Ovary (tissue), 9 donors: ENCODE results near the gene STMP1. TPM values are rescaled to one million over a fixed set of nuclear protein-coding genes. Genes with fewer than 3 reads are reported as not detected.
"Not testable (repeated sequence)": the region's sequence is repeated elsewhere in the genome, so short reads cannot be mapped to it uniquely, and the experiment has no call there.

Experiments
- DNase-seq, 5 donors: peaks; one replicate each; pipeline ENCODE4 v3.0.0-alpha.2; 2019 to 2020
- H3K27ac ChIP-seq, 2 donors: fragments of 200-600 bp; one replicate each; pipeline versions ENCODE4 v1.5.1 to v1.8.0; 2019 to 2022
- H3K27me3 ChIP-seq: fragments of 200-600 bp; one replicate; pipeline ENCODE4 v1.8.0; 2022
- H3K36me3 ChIP-seq: fragments of 200-600 bp; sonication (generic); one replicate; pipeline ENCODE4 v1.5.1; 2019
- H3K4me1 ChIP-seq: one replicate; pipeline ENCODE4 v1.8.1; 2013; ENCODE audit warnings: mild to moderate bottlenecking, moderate library complexity; ENCODE audit not compliant: insufficient read depth
- H3K4me3 ChIP-seq: fragments of 200-600 bp; sonication (generic); one replicate; pipeline ENCODE4 v1.5.1; 2017
- H3K9me3 ChIP-seq, 2 donors: fragments of 200-600 bp in 1 of 2; sonication (generic) in 1 of 2; one replicate each; pipeline versions ENCODE4 v1.5.1 to v1.8.1; 2013 to 2019; ENCODE audit warnings: mild to moderate bottlenecking in 1 of 2, moderate library complexity in 1 of 2
- CTCF ChIP-seq, 3 donors: fragments of 450-650 bp in 2 of 3; fragments of 200-600 bp in 1 of 3; IDR thresholded peaks; one replicate each; pipeline versions ENCODE4 v1.5.1 to v1.8.0; 2016 to 2022; ENCODE audit warnings: antibody characterized with exemption in 3 of 3, mild to moderate bottlenecking in 1 of 3
- EP300 ChIP-seq: sonication (generic); formaldehyde crosslinking; IDR thresholded peaks from one replicate; pipeline ENCODE4 v1.6.1; 2017; ENCODE audit warnings: antibody characterized with exemption
- POLR2A ChIP-seq: fragments of 450-650 bp; IDR thresholded peaks from one replicate; pipeline ENCODE4 v1.6.1; 2017; ENCODE audit warnings: antibody characterized with exemption, mild to moderate bottlenecking, moderate library complexity
- WGBS, 3 donors: extraction: QIAGEN DNeasy Blood & Tissue Kit in 1 of 3; methylation state at CpG; one replicate each; pipeline versions ENCODE4 v1.1.5 to v1.1.7; 2013 to 2017; 5-methylcytosine and 5-hydroxymethylcytosine counted together
- intact Hi-C, 4 donors: fragments of 100-400 bp; cut with DNase I; formaldehyde crosslinking; loops; one replicate each; pipeline versions ENCODE4 v1.11.0 to v1.15.1; 2022 to 2023
- polyA plus RNA-seq, 2 donors: library from polyadenylated mRNA; stranded (reverse); fragments of 200-250 nt in 1 of 2; fragments of 350-450 nt in 1 of 2; fragmentation: Illumina TruSeq in 1 of 2; extraction: RNeasy Lipid Tissue Mini Kit (QIAGEN cat#74804) in 1 of 2; gene quantifications; one replicate each; pipeline ENCODE4 v1.2.3, GENCODE V29; 2013 to 2014
- total RNA-seq, 7 donors: library from RNA; depleted of rRNA in 2 of 7; stranded (reverse); fragments of >200 nt in 2 of 7; fragmentation: NEBNext Ultra II Directional in 3 of 7; extraction: Animal tissue kit (Norgen Biotek cat#: 25700) in 3 of 7; gene quantifications; one replicate each; pipeline versions ENCODE4 v1.1.0 to v1.2.4, GENCODE V29; 2016 to 2023
- donor health status: DM: no; HTN: no; CAD: no; lungs with moderate emphysema.
- donor health status: DM: no; HTN: no; CAD: no.
- donor health status: Bipolar disorder and iron deficiency.
- donor health status: DM: yes; HTN: yes; CAD: no.
- donor health status: DM: no; HTN: no; CAD: no.
- donor health status: DM: yes; HTN: yes; CAD: no.

STMP1 gene
- total and polyA plus RNA-seq, 9 donors = 11.0 to 24.3 (median 19.7) TPM

- H3K9me3 ChIP-seq = no peaks in the 10 kb centered on the region
- WGBS, 3 donors = 79 to 93% (median 89%) methylated on average over 11 of the region's 11 CpGs
- H3K36me3 ChIP-seq = no peaks in the 10 kb centered on the region
- no peak overlapping the region for H3K4me3 ChIP-seq
- peaks cover 3% of the 10 kb centered on the region for H3K4me1 ChIP-seq
- H3K27me3 ChIP-seq = no peaks in the 10 kb centered on the region
- no peak overlapping the region for H3K27ac ChIP-seq
- intact Hi-C loops = loop anchor here in 2 of 4 donors (10.0 kb wide), 3 partner anchors 309 to 349 kb away; partner anchors contain the start of gene MTPN (in 1 of the 2)
- DNase-seq = no peak
- no peak for TF ChIP-seq EP300
- no peak for TF ChIP-seq CTCF (IDR thresholded peaks at IDR 0.05)
- no peak for TF ChIP-seq POLR2A
These were observed 3.8 kb downstream of the STMP1 start for GRCh38 chr7:135666156-135666555.

- no peaks in the 10 kb centered on the region for H3K9me3 ChIP-seq
- no peaks in the 10 kb centered on the region for H3K36me3 ChIP-seq
- no peak overlapping the region for H3K27ac ChIP-seq
- H3K4me1 ChIP-seq = peaks cover 3% of the 10 kb centered on the region
- intact Hi-C loops = loop anchor here in 2 of 4 donors (10.0 kb wide), 3 partner anchors 308 to 348 kb away; partner anchors contain the start of gene MTPN (in 1 of the 2)
- WGBS, 3 donors = 86 to 89% (median 86%) methylated on average over 6 of the region's 6 CpGs
- no peak for DNase-seq
- TF ChIP-seq EP300 (no peak), POLR2A (no peak)
- H3K4me3 ChIP-seq = no peak overlapping the region
- no peaks in the 10 kb centered on the region for H3K27me3 ChIP-seq
These were observed 4.5 kb downstream of the STMP1 start for GRCh38 chr7:135666846-135667245.

GRCh38 chr7:135667626-135668025 is 5.3 kb downstream of the STMP1 start:
- not testable (repeated sequence) for H3K27me3 ChIP-seq, H3K27ac ChIP-seq, H3K4me3 ChIP-seq, H3K4me1 ChIP-seq, H3K36me3 ChIP-seq, DNase-seq, H3K9me3 ChIP-seq
- WGBS, 3 donors = 93 to 100% (median 98%) methylated on average over 1 of the region's 1 CpG
- intact Hi-C loops = loop anchor here in 2 of 4 donors (10.0 kb wide), 3 partner anchors 307 to 347 kb away; partner anchors contain the start of gene MTPN (in 1 of the 2)

- 57 to 64% (median 63%) methylated on average over 6 of the region's 6 CpGs for WGBS, 3 donors
These were observed 6.6 kb downstream of the STMP1 start for GRCh38 chr7:135668852-135669395.

GRCh38 chr7:135669774-135670173 is 7.5 kb downstream of the STMP1 start:
- DNase-seq = no peak
- 80 to 93% (median 88%) methylated on average over 1 of the region's 1 CpG for WGBS, 3 donors
- no peaks in the 10 kb centered on the region for H3K36me3 ChIP-seq
- no peak overlapping the region for H3K27ac ChIP-seq
- no peaks in the 10 kb centered on the region for H3K9me3 ChIP-seq
- intact Hi-C loops = loop anchor here in 3 of 4 donors (10.0 kb wide), 3 partner anchors 305 to 345 kb away; partner anchors contain the start of gene MTPN (in 1 of the 3)
- H3K27me3 ChIP-seq = no peaks in the 10 kb centered on the region
- no peak overlapping the region for H3K4me3 ChIP-seq
- H3K4me1 ChIP-seq = no peaks in the 10 kb centered on the region
- TF ChIP-seq EP300 = no peak
- no peak for TF ChIP-seq POLR2A
- no peak for TF ChIP-seq CTCF (IDR thresholded peaks at IDR 0.05)

More at GRCh38 chr7:135668852-135669395, 6.6 kb downstream of the STMP1 start:
- not testable (repeated sequence) for H3K36me3 ChIP-seq, H3K27ac ChIP-seq, H3K27me3 ChIP-seq, H3K4me1 ChIP-seq, DNase-seq, H3K4me3 ChIP-seq, H3K9me3 ChIP-seq
- intact Hi-C loops = loop anchor here in 2 of 4 donors (10.0 kb wide), 3 partner anchors 306 to 346 kb away; partner anchors contain the start of gene MTPN (in 1 of the 2)

GRCh38 chr7:135670179-135670578 is 7.9 kb downstream of the STMP1 start:
- no peak overlapping the region for H3K27ac ChIP-seq
- intact Hi-C loops = loop anchor here in 1 of 4 donors (10.0 kb wide), 1 partner anchor 345 kb away; no protein-coding TSS in a partner anchor
- TF ChIP-seq EP300 = no peak
- TF ChIP-seq CTCF (IDR thresholded peaks at IDR 0.05) = no peak
- TF ChIP-seq POLR2A = no peak

More at GRCh38 chr7:135670179-135670578, 7.9 kb downstream of the STMP1 start:
- no peak for DNase-seq
- no peaks in the 10 kb centered on the region for H3K9me3 ChIP-seq
- H3K36me3 ChIP-seq = no peaks in the 10 kb centered on the region
- WGBS, 3 donors = 28 to 35% (median 33%) methylated on average over 1 of the region's 1 CpG
- no peaks in the 10 kb centered on the region for H3K27me3 ChIP-seq
- no peak overlapping the region for H3K4me3 ChIP-seq
- no peaks in the 10 kb centered on the region for H3K4me1 ChIP-seq
